ENCODE data around the gene PTPRC.

The PTPRC gene

GRCh38 chr1:198754670-198755069 lies 115.8 kb downstream of the PTPRC start:
- TF ChIP-seq CTCF (IDR thresholded peaks at IDR 0.05; ENCODE audit: low read length) (no peak), EZH2 (IDR thresholded peaks at IDR 0.05; ENCODE audit: borderline replicate concordance, low read length) (no peak)
- no peak overlapping the region for H3K4me2 ChIP-seq (ENCODE audit: low read length)
- peaks cover 82% of the 10 kb centered on the region for H3K36me3 ChIP-seq (ENCODE audit: insufficient read depth, low read length)
- no peaks in the 10 kb centered on the region for H3K79me2 ChIP-seq (ENCODE audit: insufficient read depth, low read length)
- no peak overlapping the region for H3K9ac ChIP-seq (ENCODE audit: low read length)
- H3F3A ChIP-seq (ENCODE audit: insufficient read depth, low read length) = peaks cover 9% of the 10 kb centered on the region
- no peaks in the 10 kb centered on the region for H3K4me1 ChIP-seq (ENCODE audit: insufficient read depth, low read length, severe bottlenecking)
- H3K9me2 ChIP-seq (ENCODE audit: low read depth, low read length) = no peaks in the 10 kb centered on the region
- H2AFZ ChIP-seq (ENCODE audit: low read length) = no peak overlapping the region
- H3K27ac ChIP-seq (ENCODE audit: low read depth, low read length, poor library complexity, severe bottlenecking) = no peak overlapping the region
- H3K27me3 ChIP-seq (ENCODE audit: insufficient read depth, low read length) = no peaks in the 10 kb centered on the region
- H3K9me3 ChIP-seq (ENCODE audit: low read length) = no peaks in the 10 kb centered on the region
- H3K4me3 ChIP-seq (ENCODE audit: low read depth, low read length, poor library complexity, severe bottlenecking) = no peak overlapping the region
- H4K20me1 ChIP-seq (ENCODE audit: insufficient read depth, low read length) = no peaks in the 10 kb centered on the region

- no peaks in the 10 kb centered on the region for H3K9me2 ChIP-seq (ENCODE audit: low read depth, low read length)
- no peaks in the 10 kb centered on the region for H4K20me1 ChIP-seq (ENCODE audit: insufficient read depth, low read length)
- no peaks in the 10 kb centered on the region for H3K79me2 ChIP-seq (ENCODE audit: insufficient read depth, low read length)
- TF ChIP-seq CTCF (IDR thresholded peaks at IDR 0.05; ENCODE audit: low read length) = no peak
- TF ChIP-seq EZH2 (IDR thresholded peaks at IDR 0.05; ENCODE audit: borderline replicate concordance, low read length) = no peak
- H2AFZ ChIP-seq (ENCODE audit: low read length) = no peak overlapping the region
- peaks cover 9% of the 10 kb centered on the region for H3F3A ChIP-seq (ENCODE audit: insufficient read depth, low read length)
- peaks cover 73% of the 10 kb centered on the region for H3K36me3 ChIP-seq (ENCODE audit: insufficient read depth, low read length)
- H3K4me1 ChIP-seq (ENCODE audit: insufficient read depth, low read length, severe bottlenecking) = no peaks in the 10 kb centered on the region
- no peaks in the 10 kb centered on the region for H3K9me3 ChIP-seq (ENCODE audit: low read length)
- H3K4me3 ChIP-seq (ENCODE audit: low read depth, low read length, poor library complexity, severe bottlenecking) = no peak overlapping the region
- no peaks in the 10 kb centered on the region for H3K27me3 ChIP-seq (ENCODE audit: insufficient read depth, low read length)
- H3K4me2 ChIP-seq (ENCODE audit: low read length) = no peak overlapping the region
- H3K27ac ChIP-seq (ENCODE audit: low read depth, low read length, poor library complexity, severe bottlenecking) = no peak overlapping the region
- no peak overlapping the region for H3K9ac ChIP-seq (ENCODE audit: low read length)
These were observed 116.9 kb downstream of the PTPRC start for GRCh38 chr1:198755715-198756114.

GRCh38 chr1:198756470-198756869 lies 117.6 kb downstream of the PTPRC start:
- no peak overlapping the region for H3K4me3 ChIP-seq (ENCODE audit: low read depth, low read length, poor library complexity, severe bottlenecking)
- no peaks in the 10 kb centered on the region for H3K79me2 ChIP-seq (ENCODE audit: insufficient read depth, low read length)
- no peak overlapping the region for H3K4me2 ChIP-seq (ENCODE audit: low read length)
- peaks cover 9% of the 10 kb centered on the region for H3F3A ChIP-seq (ENCODE audit: insufficient read depth, low read length)
- H2AFZ ChIP-seq (ENCODE audit: low read length) = no peak overlapping the region
- H3K9me3 ChIP-seq (ENCODE audit: low read length) = no peaks in the 10 kb centered on the region
- H3K9me2 ChIP-seq (ENCODE audit: low read depth, low read length) = no peaks in the 10 kb centered on the region
- TF ChIP-seq EZH2 (IDR thresholded peaks at IDR 0.05; ENCODE audit: borderline replicate concordance, low read length) (no peak), CTCF (IDR thresholded peaks at IDR 0.05; ENCODE audit: low read length) (no peak)
- no peak overlapping the region for H3K27ac ChIP-seq (ENCODE audit: low read depth, low read length, poor library complexity, severe bottlenecking)
- H3K4me1 ChIP-seq (ENCODE audit: insufficient read depth, low read length, severe bottlenecking) = no peaks in the 10 kb centered on the region
- H3K9ac ChIP-seq (ENCODE audit: low read length) = no peak overlapping the region
- H3K36me3 ChIP-seq (ENCODE audit: insufficient read depth, low read length) = peaks cover 65% of the 10 kb centered on the region
- no peaks in the 10 kb centered on the region for H4K20me1 ChIP-seq (ENCODE audit: insufficient read depth, low read length)
- H3K27me3 ChIP-seq (ENCODE audit: insufficient read depth, low read length) = no peaks in the 10 kb centered on the region

Data from OCI-LY1 (cell line).